ENCODE results near the gene RS1.

Gene RS1

DNA sequence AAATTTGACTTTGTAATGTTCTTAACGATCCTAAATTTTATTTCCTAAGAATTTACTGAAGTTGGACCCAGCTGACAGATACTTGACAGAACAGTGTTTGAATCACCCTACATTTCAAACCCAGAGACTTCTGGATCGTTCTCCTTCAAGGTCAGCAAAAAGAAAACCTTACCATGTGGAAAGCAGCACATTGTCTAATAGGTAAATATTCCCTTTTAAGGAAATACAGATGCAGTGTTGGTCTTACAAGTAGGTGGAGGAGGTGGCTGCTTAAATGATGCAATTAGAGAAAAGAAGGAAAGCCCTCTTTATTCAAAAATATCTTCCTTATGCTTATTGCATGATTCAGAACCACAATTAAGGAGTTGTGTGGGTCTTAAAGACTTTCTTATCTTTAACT, 73.5 kb downstream of the RS1 start:
- no peak overlapping the region for H3K4me2 ChIP-seq (ENCODE audit: low read length)
- TF ChIP-seq CTCF (IDR thresholded peaks at IDR 0.05) = no peak

DNA sequence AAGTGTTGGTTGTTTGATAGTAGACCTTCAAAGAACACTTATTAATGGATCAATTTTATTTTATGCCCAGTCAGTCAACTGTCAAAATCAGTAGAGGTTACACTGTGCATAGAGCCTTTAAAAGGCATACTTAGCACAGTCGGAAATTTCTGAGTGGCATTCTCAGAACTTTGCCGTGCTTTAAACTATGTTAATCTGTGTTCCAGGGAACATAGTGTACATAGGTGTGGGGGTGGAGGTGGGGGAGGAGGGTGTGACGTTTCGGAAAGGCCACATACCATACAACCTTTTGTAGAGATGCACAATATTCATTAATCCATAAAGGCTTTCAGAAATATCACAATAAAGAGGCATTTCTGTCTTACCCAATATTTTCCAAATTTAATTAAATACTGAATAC, 75.8 kb downstream of the RS1 start:
- Histone ChIP-seq H3K27me3 (ENCODE audit: control insufficient read depth, insufficient read depth, low read length) (no peaks in the 10 kb centered on the region), H3K79me2 (no peaks in the 10 kb centered on the region)

More for the DNA sequence above, 73.5 kb downstream of the RS1 start:
- Histone ChIP-seq H3K9ac (no peak overlapping the region), H3K4me1 (no peaks in the 10 kb centered on the region), H3K27me3 (ENCODE audit: control insufficient read depth, insufficient read depth, low read length) (no peaks in the 10 kb centered on the region), H3K9me3 (ENCODE audit: control insufficient read depth, low read length) (no peaks in the 10 kb centered on the region), H3K27ac (no peak overlapping the region), H3K79me2 (no peaks in the 10 kb centered on the region), H2AFZ (no peak overlapping the region), H3K4me3 (ENCODE audit: low read depth, low read length) (no peak overlapping the region), H3K36me3 (ENCODE audit: control insufficient read depth, insufficient read depth, low read length) (no peaks in the 10 kb centered on the region)

GRCh38 chrX:18594079-18594478, 77.8 kb downstream of the RS1 start:
- no peaks in the 10 kb centered on the region for H3K27me3 ChIP-seq (ENCODE audit: control insufficient read depth, insufficient read depth, low read length)
- no peaks in the 10 kb centered on the region for H3K36me3 ChIP-seq (ENCODE audit: control insufficient read depth, insufficient read depth, low read length)
- H3K4me1 ChIP-seq = no peaks in the 10 kb centered on the region
- H3K4me3 ChIP-seq (ENCODE audit: low read depth, low read length) = no peak overlapping the region
- no peak overlapping the region for H3K9ac ChIP-seq
- H3K9me3 ChIP-seq (ENCODE audit: control insufficient read depth, low read length) = no peaks in the 10 kb centered on the region
- TF ChIP-seq CTCF (IDR thresholded peaks at IDR 0.05) = no peak
- no peaks in the 10 kb centered on the region for H3K79me2 ChIP-seq
- no peak overlapping the region for H3K4me2 ChIP-seq (ENCODE audit: low read length)
- no peak overlapping the region for H2AFZ ChIP-seq
- H3K27ac ChIP-seq = no peak overlapping the region

More for the DNA sequence above, 75.8 kb downstream of the RS1 start:
- no peak for TF ChIP-seq CTCF (IDR thresholded peaks at IDR 0.05)
- Histone ChIP-seq H2AFZ (no peak overlapping the region), H3K4me2 (ENCODE audit: low read length) (no peak overlapping the region), H3K9me3 (ENCODE audit: control insufficient read depth, low read length) (no peaks in the 10 kb centered on the region), H3K4me1 (no peaks in the 10 kb centered on the region), H3K27ac (no peak overlapping the region), H3K9ac (no peak overlapping the region), H3K4me3 (ENCODE audit: low read depth, low read length) (no peak overlapping the region), H3K36me3 (ENCODE audit: control insufficient read depth, insufficient read depth, low read length) (no peaks in the 10 kb centered on the region)

- Histone ChIP-seq H3K36me3 (ENCODE audit: control insufficient read depth, insufficient read depth, low read length) (no peaks in the 10 kb centered on the region), H3K4me1 (no peaks in the 10 kb centered on the region), H3K9ac (no peak overlapping the region), H2AFZ (no peak overlapping the region), H3K27me3 (ENCODE audit: control insufficient read depth, insufficient read depth, low read length) (no peaks in the 10 kb centered on the region), H3K4me2 (ENCODE audit: low read length) (no peak overlapping the region), H3K27ac (no peak overlapping the region), H3K9me3 (ENCODE audit: control insufficient read depth, low read length) (no peaks in the 10 kb centered on the region), H3K79me2 (no peaks in the 10 kb centered on the region), H3K4me3 (ENCODE audit: low read depth, low read length) (no peak overlapping the region)
- no peak for TF ChIP-seq CTCF (IDR thresholded peaks at IDR 0.05)
These were observed 80.1 kb downstream of the RS1 start for GRCh38 chrX:18591834-18592233.
